ENCODE data around the gene EYS.
"Not testable (repeated sequence)": the region's sequence is repeated elsewhere in the genome, so short reads cannot be mapped to it uniquely, and the experiment has no call there.

EYS gene

GRCh38 chr6:63745784-63746183 is 1961.2 kb downstream of the EYS start:
- DNase-seq = no peak

DNA sequence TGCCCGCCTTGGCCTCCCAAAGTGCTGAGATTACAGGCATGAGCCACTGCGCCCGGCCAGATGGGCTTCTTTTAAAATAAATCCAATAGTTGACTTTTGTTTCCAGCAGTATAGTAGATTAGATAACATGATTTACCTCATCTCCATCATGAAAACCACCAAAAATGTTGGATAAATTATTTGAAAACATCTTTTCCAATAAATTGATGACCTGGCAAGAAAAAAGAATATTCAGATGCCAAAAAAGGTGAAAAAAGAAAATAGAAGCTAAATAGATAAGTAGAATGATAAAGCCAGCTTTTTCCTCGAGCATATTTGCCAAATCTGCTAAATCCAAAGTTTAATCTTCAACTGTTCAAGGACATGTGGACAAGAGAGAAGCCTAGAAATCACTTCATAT is 1962.2 kb downstream of the EYS start:
- no peak for DNase-seq

GRCh38 chr6:63743691-63744090 is 1963.3 kb downstream of the EYS start:
- no peak for DNase-seq

- no peak for DNase-seq
These were observed 1965.0 kb downstream of the EYS start for GRCh38 chr6:63742060-63742459.

GRCh38 chr6:63740709-63741108 is 1966.3 kb downstream of the EYS start:
- no peak for DNase-seq

- DNase-seq = no peak
These were observed 1967.8 kb downstream of the EYS start for GRCh38 chr6:63739094-63739687.

DNA sequence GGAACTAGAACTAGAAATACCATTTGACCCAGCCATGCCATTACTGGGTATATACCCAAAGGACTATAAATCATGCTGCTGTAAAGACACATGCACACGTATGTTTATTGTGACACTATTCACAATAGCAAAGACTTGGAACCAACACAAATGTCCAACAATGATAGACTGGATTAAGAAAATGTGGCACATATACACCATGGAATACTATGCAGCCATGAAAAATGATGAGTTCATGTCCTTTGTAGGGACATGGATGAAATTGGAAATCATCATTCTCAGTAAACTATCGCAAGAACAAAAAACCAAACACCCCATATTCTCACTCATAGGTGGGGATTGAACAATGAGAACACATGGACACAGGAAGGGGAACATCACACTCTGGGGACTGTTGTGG is 1968.8 kb downstream of the EYS start:
- DNase-seq = not testable (repeated sequence)

- no peak for DNase-seq
These were observed 1972.1 kb downstream of the EYS start for GRCh38 chr6:63734923-63735322.

DNA sequence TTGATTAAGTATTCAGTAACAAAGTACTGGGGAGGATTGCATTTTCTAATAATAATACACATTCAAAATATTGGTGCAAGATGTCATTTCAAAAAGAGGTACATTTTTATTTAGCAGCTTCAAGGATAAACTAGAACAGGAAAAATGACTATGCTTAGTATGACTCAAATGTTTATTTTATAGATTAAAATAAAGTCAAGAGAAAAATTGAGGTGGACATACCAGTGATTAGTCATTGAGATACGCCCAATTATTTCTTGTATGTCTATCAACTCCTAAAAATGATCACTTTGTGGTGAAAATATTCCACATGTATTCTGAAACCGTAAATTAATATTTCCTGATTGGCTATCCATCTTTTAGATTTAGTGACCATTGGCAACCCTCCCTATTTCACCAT is 1974.7 kb downstream of the EYS start:
- no peak for DNase-seq

- DNase-seq = no peak
These were observed 1975.1 kb downstream of the EYS start for GRCh38 chr6:63731930-63732329.

GRCh38 chr6:63730311-63730710 is 1976.7 kb downstream of the EYS start:
- no peak for DNase-seq

GRCh38 chr6:63724721-63725120 is 1982.3 kb downstream of the EYS start:
- no peak for DNase-seq

DNA sequence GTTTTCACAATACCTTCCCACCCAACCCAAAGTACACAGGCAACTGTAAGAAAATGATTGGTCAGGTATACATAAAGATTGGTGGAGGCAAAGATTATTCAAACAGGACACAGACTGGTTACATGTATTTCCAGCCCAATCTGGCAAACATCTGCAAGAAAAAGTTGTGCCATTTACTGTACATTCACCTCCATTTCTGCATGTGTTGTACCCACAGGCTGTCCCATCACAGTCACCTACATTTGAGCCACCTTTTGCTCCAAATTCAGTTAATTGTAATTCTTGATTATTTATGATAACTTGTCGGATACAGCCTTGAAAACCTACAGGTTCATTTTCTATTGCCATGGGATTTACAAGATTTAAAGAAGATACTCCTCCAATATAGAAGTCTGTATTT is 1985.8 kb downstream of the EYS start:
- DNase-seq = no peak

DNA sequence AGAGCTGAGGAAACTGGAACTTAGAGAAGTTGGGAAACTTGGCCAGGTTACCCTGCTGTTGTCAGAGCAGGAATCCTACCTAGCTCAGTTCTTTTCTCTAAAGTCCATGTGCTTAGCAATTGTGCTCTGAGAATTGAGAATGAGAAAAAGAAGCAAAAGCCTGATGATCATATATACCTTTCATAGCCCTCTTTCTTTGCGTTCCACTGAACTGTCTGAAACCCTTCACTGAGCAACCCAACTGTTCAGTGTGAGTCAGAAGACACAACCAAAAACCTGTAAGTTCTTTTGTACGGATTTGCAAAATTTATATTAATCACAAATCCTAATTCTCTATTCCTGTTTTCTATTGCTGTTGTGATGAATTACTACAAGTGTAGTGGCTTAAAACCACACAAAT is 1990.9 kb downstream of the EYS start:
- no peak for DNase-seq

DNA sequence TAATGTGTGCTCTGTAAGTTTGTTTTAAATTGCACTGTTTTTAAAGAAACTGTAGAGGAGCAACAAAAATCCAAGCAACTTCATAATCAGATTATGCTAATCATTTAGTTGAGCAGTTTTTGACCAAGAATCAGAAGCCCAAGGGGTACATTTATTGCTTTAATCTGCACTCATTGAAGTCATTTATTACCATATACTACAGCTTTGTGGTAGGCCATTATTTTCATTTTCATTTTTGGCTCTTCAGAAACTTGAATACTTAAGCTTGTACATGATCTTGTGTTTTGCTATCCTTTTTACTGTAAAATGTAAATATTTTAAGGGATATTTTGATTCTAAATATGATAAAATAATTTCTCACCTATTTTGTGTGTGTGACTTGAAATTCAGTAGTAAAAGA is 1992.9 kb downstream of the EYS start:
- no peak for DNase-seq

GRCh38 chr6:63713332-63713731 is 1993.7 kb downstream of the EYS start:
- no peak for DNase-seq

DNA sequence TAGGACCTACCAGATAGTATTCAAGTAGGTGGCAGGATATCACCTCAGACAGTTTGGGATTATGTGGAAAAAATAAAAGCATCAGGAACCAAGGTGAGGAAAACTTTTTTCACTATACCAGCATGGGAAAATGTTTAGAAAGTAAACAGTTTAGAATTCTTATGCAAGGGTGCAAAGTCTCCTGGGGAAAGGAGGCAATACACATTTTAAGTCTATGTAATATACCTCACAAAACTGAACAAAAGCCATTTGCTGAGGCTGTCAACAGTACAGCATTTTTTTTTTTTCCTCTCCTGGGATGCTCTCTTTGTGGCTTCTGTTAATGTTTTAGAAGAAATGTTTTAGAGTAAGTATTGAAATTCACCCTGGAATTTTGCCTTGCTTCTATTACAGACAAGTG is 1997.9 kb downstream of the EYS start:
- DNase-seq = no peak

- DNase-seq = no peak
These were observed 1998.4 kb downstream of the EYS start for GRCh38 chr6:63708631-63709030.

DNA sequence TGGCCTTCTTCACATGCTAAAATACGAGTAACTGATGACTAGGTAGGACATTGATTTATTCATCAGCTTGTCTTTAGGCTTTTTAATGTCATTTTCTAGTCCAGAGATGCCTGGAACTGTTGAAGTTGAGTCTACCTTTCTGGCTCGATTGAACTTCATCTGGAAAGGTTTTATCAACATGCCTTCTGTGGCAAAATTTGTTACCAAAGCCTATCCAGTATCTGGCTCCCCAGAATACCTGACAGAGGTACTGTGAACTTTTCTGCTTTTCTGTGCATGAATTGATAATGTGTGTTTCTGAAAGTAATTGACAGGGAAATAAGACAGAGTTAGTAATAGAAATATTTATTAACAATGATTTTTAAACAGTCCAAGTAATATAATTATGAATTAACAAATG is 2000.4 kb downstream of the EYS start:
- DNase-seq = no peak

DNA sequence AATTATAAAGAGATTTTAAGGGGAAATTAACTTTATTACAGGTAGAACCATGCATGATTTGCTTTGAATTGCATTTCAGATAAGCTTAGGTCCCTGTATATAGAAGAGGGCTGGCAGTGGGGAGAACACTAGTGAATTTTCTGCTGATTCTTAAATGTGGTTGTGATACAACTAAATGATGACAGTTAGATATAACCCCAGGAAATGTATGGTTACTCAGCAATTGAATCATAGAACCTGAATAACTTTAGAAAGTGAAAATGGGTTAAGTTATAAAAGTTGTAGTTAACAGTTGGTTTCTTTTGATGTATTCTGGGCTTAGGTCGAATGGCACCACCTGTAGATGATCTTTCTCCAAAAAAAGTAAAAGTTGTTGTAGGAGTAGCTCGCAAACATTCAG is 2001.3 kb downstream of the EYS start:
- no peak for DNase-seq

DNA sequence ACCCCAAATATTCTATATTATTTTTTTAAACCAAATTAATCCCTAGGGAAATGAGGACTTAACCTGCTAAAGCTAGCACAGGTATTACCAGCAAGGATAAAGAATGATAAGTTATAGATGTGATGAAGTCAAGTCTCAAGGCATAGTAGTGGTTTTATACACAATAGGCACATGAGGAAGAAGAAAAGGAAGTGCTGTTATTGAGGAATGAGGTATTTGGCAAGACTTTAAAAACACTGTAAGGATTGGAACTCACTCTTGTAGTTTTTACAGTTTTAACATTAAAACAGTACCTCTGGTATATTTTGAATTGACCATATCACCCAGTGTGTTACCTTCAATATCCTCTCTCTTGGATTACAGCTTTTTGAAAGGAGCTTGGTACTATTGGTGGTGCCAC is 2016.8 kb downstream of the EYS start:
- no peak for DNase-seq

DNA sequence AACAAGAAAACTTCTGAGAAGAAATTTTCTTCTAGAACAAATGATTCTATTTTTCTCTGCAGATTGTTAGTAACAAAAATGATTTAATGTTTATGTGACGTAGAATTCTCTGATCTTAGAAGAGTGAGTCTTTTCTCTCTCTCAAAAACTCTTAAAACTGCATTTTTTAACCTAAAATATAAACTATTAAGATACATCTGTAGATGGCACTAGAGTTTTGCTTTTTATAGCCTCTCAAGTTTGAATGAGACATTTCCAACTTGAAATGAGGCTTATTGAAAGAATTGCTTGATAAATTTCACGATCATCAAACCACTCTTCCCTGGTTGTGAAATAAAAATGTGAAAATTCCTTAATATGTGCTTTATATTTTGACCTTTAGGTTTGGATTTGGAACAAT is 2017.6 kb downstream of the EYS start:
- DNase-seq = no peak

GRCh38 chr6:63685446-63686379 is 2021.3 kb downstream of the EYS start:
- DNase-seq = no peak

DNA sequence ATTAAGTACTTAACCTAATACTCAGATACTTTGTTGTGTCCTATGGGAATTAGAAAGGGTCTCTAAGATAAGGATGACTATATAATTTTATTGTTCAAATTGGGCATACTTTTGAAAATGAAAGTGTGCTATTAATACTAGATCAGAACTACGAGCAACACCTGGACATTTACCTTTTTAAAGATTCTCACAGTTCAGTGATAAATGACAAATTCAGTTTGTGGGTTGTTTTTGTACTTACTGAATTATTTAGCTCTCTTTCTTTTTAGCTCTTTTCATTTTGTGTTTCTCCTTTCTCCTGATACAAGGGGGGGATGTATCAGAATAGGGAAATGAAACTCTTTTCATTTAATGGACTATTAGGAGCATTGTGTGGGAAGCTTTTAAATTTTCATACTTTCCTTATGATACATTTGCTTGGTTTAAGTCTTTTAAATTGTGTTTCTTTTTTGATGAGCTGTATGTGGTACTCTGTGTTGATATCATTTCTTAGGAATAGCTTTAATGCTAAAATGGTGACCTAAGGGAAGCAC is 2023.9 kb downstream of the EYS start:
- DNase-seq = no peak
